CD4-positive, alpha-beta T cell treated with Interferon alpha-2 for 1 hour (primary cell): Measurements from ENCODE around the gene HPS6.
"Not testable (repeated sequence)": the region's sequence is repeated elsewhere in the genome, so short reads cannot be mapped to it uniquely, and the experiment has no call there.

Experiments used
- DNase-seq, 2 donors: peaks; one replicate each; pipeline ENCODE4 v3.0.0-alpha.2; 2020 to 2022

HPS6 gene

DNA sequence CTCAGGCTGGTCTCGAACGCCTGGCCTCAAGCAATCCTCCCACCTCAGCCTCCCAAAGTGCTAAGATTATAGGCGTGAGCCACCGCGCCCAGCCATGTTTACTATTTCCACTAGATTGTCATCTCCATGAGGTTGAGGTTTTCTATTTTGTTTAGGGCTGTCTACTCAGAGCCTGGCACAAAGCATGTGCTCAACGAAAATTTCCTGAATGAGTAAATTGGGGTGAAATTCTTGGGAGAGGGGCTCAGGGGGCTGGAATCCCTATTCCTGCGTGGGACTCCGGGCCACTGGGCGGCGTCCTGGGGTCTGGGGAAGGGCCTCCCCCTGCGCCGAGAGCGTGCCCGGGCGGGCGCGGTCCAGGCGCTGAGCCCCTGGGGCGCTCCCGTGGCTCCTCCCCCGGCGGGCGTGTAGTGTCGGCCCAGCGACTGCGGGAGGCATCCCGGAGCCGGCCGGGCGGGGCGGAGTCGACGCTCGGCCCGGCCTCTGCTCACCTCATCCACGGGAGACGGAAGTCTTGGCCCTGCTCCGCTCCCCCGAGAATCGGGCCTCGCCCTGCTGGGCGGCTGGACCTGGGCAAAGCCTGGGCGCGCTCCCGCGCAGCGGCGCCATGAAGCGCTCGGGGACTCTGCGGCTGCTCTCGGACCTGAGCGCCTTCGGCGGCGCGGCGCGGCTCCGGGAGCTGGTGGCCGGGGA is at the start of gene HPS6:
TSS of gene HPS6 (plus strand) at position 482 of the 693 bp plus-strand sequence. CDS start at position 608, 126 bp downstream.
- peak; percentile 85 to 90 for DNase-seq

GRCh38 chr10:102016416-102016815 is 48.7 kb upstream of the HPS6 start:
- DNase-seq: no peak

DNA sequence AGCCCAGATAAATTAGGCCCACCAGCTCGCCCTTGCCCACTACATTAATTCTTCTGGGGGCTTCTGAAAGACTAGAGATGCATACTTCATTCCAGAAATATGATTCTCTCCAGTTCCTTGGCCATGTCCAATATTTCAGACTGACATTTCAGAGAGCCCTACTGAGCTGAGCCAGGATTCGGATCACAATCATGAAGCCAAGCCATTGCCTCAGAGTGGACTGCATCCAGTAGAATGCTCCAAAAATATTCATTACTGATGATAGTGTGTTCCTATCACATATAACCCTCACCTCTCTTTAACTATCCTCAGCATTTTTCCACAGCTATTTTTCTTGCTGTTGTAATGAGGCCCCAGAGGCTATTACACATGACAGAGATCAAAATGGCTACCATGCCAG is 47.9 kb upstream of the HPS6 start:
- no peak for DNase-seq

DNA sequence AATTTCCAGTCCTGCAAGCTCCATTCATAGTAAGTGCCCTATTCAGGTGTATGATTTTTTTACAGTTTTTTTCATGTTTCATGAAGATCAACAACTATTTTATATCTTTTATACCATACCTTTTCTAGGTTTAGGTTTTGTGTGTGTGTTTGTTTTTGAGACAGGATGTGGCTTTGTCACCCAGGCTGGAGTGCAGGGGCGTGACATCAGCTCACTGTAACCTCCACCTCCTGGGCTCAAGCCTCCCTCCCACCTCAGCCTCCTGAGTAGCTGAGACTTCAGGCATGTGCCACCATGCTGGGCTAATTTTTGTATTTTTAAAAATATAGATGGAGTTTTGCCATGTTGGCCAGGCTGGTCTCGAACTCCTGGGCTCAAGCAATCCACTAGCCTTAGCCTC is 44.2 kb upstream of the HPS6 start:
- DNase-seq: peak in 1 of 2 donors; percentile 10

DNA sequence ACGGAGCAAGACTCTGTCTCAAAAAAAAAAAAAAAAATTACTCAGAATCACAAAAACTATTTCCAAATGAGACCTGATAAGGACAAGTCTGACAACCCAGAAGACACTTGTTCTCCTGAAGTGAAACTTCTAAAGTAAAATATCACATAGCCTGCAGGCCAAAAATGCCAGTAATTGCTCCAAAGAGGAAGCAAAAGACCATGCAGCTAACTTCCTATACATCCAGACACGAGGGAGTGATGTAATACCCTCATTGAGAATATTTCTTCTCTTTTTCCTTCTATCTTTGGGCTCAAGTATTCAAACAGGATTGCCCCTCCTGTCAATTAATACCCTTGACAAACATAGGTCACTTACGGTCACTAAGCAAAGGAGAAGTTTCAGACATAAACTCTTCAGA is 40.4 kb upstream of the HPS6 start:
- no peak for DNase-seq

- DNase-seq: no peak
These were observed 37.9 kb upstream of the HPS6 start for GRCh38 chr10:102027261-102027660.

DNA sequence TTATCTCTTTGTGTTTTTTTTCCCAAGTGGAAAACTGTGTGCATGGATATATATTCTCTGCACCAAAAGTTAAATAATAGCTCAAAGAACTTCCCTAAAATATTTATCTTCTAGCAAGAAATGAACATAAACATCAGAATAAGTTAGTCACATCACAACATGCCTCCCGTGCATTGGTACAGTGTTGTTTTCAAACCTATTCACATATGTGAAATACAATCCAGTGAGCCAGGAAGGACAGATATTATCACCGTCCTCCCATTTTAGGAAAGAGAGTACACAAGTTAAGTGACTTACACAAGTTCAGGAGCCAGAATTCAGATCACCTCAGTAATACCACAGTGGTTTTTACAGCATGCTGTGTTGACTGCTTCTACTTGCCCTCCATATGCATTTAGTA is 31.4 kb upstream of the HPS6 start:
- no peak for DNase-seq

GRCh38 chr10:102035807-102036206 is 29.3 kb upstream of the HPS6 start:
- not testable (repeated sequence) for DNase-seq

GRCh38 chr10:102038410-102038809 is 26.7 kb upstream of the HPS6 start:
- no peak for DNase-seq

GRCh38 chr10:102040305-102041050 is 24.7 kb upstream of the HPS6 start:
- DNase-seq: no peak

DNA sequence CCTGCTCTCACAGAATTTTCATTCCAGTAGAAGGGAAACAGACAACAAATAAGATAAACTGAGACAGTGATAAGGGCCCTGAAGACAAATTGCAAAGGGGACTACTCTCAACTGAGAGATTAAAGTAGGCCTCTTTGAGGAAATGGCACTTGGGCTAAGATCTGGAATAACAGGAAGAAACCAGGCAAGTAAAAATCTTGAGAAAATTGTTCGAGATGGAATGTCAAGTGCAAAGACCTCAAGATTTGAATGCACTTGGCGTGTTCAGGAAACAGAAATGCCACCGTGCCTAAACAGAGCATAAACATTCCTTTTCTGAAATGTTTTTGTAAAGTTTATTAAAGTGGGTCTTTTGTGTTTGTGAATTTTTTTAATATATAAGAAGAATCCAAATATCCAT is 19.9 kb upstream of the HPS6 start:
- DNase-seq: no peak

DNA sequence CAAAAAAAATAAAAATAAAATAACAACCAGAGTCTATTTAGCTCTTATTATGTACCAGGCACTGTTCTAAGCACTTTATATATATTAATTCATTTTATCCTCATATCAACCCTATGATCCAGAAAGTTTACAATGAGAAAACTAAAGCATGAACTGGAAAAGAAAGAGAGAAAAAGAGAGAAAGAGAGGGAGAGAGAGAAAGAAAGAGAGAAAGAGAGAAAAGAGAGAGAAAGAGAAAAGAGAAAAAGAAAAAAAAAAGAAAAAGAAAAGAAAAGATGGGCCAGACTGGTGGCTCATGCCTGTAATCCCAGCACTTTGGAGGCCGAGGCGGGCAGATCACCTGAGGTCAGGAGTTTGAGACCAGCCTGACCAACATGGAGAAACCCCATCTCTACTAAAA is 19.1 kb upstream of the HPS6 start:
- DNase-seq: no peak

DNA sequence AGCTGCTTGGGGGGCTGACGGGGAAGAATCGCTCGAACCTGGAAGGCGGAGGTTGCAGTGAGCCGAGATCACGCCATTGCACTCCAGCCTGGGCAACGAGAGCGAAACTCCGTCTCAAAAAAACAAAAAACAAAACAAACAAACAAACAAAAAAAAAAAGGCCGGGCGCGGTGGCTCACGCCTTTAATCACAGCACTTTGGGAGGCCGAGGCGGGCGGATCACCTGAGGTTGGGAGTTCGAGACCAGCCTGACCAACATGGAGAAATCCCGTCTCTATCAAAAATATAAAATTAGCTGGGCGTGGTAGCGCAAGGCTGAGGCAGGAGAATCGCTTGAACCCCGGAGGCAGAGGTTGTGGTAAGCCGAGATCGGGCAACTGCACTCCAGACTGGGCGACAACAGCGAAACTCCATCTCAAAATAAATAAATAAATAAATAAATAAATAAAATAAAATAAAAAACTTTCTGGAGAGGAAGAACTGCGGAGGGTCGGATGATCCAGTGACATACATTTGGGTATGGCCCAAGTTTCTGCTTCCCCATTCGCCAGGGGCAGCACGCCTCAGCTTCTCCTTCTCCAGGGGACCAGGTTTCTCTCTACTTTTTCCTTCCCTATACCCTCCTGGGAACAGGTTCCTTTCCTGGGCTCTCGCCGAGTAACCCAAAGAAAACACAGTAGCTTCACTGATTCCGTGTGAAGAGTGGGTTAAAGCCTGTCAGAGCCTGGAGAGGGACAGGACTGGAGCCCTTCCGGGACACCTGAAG is 10.1 kb upstream of the HPS6 start:
- DNase-seq: not testable (repeated sequence)

DNA sequence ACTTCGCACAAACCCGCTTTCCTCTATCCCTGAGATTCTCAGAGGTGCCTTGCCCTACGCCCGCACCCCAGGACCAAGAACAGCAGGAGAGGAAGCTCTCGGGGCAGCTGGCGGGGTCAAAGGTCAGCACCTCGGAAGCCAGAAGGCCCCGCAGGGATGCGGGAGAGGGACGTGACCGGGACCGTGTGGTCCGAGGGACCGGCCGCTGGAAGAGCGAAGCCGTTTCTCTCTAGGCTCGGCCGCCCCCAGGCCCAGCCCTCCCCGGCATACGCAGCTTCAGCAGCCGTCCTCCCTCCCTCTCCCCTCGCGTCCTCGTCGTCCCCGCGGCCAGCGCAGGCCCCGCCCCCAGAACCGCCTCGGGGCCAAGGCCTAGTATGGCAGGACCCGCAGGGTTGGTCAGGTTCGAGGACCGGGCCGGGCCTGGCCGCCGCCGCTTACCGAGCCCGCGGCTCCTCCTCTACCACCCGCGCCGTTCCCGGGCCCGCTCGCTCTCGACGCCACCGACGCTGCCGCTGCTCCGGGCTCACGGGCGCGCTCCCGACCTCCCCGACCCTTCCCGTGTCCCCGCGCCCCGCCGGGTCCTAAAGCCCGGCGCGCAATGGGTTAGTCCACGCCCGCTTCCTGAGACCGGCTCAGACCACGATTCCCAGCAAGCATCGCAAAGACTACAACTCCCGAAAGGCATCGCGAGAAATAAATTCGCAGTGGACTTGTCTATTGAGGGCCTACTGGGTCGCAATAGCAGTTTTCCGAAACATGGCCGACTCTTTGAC is 9.3 kb upstream of the HPS6 start, which contains the start of gene ARMH3:
TSS of gene ARMH3 (minus strand) at position 527 of the 773 bp plus-strand sequence. CDS start 16,059 bp downstream, outside the sequence.
- DNase-seq: peak; percentile 89 to 94

DNA sequence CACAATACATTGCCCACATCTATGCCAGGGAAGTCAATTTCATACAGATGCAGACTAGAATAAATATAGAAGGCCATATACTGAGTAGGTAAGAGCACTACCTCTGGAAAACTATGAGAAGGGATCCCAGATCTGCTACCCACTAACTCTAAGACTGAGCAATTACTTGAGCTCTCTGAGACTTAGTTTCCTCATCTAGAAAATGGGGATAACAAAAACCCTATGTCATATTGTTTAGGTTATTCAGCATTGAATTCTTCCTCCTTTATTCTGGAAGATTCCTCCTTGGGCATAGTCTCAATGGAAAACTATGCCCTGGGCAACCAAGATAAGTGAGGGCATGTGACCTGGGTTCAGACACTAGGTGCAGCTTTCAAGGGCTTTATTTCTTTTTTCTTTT is 5.2 kb upstream of the HPS6 start:
- DNase-seq: no peak

DNA sequence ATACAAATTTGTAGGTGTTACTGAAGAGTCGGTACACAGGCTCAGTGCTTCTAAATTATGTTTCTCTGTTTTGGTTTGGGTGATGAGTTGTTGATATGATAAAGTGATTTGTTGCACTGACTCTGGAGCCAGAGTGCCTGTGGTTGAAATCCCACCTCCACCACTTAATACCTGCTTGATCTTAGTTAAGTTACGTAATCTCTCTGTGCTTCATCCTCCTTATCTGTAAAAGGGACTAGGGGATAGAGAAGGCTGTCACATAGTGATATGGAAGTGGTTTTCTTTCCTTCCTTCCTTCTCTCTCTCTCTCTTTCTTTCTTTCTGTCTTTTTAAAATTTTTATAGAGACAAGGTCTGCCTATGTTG is 664 bp upstream of the HPS6 start:
- DNase-seq: peak in 1 of 2 donors; percentile 10

DNA sequence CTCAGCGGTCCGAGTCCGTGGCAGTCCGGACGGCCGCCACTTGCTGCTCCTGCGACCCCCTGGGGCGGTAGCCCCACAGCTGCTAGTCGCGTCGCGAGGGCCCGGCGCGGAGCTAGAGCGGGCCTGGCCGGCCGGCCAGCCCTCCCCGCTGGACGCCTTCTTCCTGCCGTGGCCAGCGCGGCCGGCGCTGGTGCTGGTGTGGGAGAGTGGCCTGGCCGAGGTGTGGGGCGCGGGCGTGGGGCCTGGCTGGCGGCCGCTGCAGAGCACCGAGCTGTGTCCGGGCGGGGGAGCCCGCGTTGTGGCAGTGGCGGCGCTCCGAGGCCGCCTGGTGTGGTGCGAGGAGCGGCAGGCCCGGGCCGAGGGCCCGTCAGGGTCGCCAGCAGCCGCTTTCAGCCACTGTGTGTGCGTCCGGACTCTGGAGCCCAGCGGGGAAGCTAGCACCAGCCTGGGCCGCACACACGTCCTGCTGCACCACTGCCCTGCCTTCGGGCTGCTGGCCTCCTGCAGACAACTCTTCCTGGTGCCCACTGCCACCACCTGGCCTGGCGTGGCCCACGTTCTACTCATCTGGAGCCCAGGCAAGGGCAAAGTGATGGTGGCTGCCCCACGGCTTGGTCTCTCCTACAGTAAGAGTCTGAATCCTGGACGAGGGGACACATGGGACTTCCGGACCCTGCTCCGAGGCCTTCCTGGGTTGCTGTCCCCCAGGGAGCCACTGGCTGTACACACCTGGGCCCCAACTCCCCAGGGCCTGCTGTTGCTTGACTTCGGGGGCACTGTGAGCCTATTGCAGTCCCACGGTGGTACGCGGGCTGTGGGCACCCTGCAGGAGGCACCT is 631 bp downstream of the HPS6 start:
- DNase-seq: peak in 1 of 2 donors; percentile 14

DNA sequence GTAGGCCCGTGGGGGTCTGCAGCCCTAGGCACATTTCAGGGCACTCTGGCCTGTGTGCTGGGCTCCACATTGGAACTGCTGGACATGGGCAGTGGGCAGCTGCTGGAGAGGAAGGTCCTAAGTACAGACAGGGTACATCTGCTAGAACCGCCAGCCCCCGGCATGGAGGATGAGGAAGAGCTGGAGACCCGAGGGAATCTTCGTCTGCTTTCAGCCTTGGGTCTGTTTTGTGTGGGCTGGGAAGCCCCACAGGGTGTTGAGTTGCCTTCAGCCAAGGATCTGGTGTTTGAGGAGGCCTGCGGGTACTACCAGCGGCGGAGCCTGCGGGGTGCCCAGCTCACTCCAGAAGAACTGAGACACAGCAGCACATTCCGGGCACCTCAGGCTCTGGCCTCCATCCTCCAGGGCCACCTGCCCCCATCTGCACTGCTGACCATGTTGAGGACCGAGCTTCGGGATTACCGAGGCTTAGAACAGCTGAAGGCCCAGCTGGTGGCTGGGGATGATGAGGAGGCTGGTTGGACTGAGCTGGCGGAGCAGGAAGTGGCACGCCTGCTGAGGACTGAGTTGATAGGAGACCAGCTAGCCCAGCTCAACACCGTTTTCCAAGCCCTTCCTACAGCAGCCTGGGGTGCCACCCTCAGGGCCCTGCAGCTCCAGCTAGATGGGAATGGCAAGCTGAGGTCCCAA is 1.4 kb downstream of the HPS6 start:
- no peak for DNase-seq

- no peak for DNase-seq
These were observed 2.2 kb downstream of the HPS6 start for GRCh38 chr10:102067091-102067916.

- no peak for DNase-seq
These were observed 3.1 kb downstream of the HPS6 start for GRCh38 chr10:102068216-102068615.
